GM21515 (cell line): ENCODE data around the gene JAKMIP3.

Experiments used
- ATAC-seq: cut with Tn5 transposase; IDR thresholded peaks from one replicate; pipeline ENCODE4 v1.9.1; 2021; ENCODE audit not compliant: unreplicated experiment

JAKMIP3 gene

GRCh38 chr10:132043861-132044695 is 21.7 kb upstream of the JAKMIP3 start:
- ATAC-seq, result no peak

- no peak for ATAC-seq
These were observed 20.9 kb upstream of the JAKMIP3 start for GRCh38 chr10:132044803-132045202.

DNA sequence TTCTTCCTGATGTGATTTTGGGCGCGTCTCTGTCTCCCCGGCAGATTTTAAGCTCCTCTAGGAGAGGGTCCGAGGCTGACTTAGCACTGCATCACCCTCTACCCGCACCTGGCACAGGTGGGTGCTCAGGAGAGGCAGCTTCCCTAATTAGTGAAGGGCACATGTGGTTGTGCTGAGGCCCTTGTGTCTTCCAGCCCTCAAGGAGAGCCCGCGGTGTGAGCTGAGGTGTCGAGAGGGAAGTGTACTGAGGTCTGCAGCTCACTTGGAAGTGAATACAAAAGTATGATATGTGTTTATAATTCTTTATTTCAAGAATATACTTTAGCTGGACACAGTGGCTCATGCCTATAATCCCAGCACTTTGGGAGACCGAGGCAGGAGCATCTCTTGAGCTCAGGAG is 20.4 kb upstream of the JAKMIP3 start:
- ATAC-seq, result no peak

- no peak for ATAC-seq
These were observed 18.0 kb upstream of the JAKMIP3 start for GRCh38 chr10:132047575-132048293.

GRCh38 chr10:132048294-132048667 is 17.5 kb upstream of the JAKMIP3 start:
- no peak for ATAC-seq

DNA sequence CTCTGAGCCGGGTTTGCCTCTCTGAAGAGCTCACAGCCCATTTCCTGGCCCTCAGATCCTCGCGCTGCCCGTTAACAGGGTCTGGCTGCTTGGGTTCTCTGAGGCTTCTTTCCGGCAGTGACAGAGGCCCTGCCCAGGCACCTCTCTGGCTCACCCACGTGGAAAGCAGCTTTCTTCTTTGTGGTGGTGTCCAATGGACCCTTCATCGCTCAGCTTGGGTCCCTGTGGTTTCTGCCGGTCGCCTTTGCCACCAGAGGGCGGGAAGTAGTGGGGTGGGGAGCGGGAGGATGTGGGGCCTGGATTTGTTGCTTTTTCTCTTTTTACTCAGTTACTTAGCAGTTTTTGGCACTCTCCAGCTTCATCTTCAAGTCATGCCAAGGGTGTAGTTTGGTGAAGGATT is 15.6 kb upstream of the JAKMIP3 start:
- no peak for ATAC-seq

GRCh38 chr10:132052124-132052523 is 13.6 kb upstream of the JAKMIP3 start:
- ATAC-seq, result no peak

DNA sequence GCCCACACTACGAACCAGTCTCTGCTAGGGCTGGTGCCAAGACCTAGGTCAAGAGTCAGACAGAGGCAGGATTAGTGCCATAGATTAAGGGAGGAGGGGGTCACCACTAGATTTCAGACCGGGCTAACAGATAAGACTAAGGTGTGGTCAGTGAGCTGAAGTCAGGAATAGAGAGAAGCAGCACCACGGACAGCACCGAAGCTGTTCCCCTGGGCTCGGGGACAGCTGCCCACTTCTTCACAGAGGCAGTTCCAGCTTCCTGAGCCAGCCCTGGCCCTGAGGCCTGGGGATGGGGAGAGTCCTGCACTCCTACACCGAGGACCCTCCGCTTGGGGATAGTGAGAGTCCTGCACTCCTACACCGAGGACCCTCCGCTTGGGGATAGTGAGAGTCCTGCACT is 11.2 kb upstream of the JAKMIP3 start:
- ATAC-seq, result no peak

DNA sequence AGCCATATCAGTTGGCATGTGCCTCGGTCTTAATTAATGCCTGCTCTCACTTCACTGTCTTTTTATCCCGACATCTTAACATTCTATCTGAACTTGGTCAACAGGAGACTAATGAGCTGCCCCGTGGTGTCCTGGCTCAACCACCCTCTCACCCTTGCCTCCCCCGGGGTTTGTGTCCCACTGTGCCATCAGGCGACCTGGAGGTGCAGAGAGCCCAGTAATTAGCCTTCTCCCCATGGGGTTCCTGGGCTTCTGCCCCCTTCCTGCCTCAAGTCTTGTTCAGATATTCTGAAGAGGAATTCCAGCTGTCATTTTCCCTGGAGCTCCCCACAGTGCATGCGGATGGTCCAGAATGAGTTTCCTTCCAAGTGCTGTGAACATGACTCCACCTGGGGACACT is 10.1 kb upstream of the JAKMIP3 start:
- ATAC-seq, result no peak

GRCh38 chr10:132056663-132057062 is 9.1 kb upstream of the JAKMIP3 start:
- no peak for ATAC-seq

- no peak for ATAC-seq
These were observed 8.5 kb upstream of the JAKMIP3 start for GRCh38 chr10:132057191-132057681.

GRCh38 chr10:132058111-132058745 is 7.5 kb upstream of the JAKMIP3 start:
- ATAC-seq, result no peak

DNA sequence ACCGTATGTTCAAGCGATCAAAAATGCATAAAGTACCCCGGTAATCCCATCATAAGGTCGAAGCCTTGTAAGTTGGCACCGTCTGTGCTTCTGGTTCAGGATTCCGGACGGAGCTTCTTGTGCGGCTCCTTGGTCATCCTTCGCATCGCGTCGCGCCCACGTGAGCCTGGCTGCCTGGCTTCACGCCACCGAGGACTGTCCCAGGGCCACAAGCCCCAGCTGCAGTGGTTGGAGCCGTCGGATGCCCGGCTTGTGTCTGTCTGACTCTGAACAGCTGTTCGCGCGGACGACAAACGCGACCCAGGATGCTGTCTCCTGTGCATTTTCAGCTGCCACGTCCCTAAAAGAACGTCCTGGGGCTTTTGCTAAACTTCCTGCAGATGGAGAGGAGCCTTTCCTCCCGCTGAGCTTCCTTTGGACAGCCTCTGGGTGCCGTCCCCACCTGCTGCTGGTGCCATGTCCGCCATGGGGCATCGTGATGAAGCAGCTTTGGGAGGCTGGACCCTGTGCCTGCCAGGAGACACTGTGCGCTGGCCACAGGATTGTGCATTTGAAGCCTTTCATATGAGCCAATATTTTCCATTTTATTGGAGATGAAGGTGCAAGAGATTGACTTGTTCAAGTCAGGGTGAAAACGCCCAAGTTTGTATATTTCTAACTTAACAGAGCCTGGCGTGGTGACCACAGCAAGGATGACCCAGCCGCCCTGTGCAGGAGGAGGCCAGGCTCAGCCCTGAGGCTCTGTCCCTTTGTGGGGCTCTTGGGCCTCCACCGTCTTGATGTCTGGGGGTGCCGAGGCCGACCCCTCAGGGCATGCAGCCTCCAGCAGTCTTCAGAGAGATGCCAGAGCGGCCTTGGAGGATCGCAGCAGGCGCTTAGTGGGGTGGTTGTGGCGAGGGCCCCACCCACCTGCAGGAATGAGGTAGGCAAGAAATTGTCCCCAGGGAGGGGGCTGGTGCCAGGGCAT is 6.7 kb upstream of the JAKMIP3 start:
- no peak for ATAC-seq

GRCh38 chr10:132059760-132060508 is 5.8 kb upstream of the JAKMIP3 start:
- ATAC-seq, result no peak

GRCh38 chr10:132061030-132061429 is 4.7 kb upstream of the JAKMIP3 start:
- ATAC-seq, result no peak

- no peak for ATAC-seq
These were observed 4.3 kb upstream of the JAKMIP3 start for GRCh38 chr10:132061465-132061864.

DNA sequence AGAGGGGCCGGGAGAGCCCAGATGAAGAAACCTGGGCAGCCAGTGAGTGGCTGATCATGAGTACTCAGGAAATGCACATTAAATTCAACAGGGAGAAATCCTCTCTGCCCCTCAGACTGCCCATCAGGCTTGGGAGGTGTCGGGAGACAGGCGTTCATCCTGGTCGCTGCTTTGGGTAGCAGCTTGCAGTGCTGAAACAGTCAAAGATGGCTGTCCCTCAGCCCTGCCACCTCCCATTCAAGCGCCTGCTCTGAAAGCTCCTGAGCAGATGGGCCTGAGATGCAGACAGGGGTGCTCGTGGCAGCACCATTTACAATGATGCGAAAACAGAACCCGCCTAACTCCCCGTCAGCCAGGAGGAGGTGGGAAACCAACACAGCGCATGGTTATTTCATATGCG is 3.6 kb upstream of the JAKMIP3 start:
- ATAC-seq, result no peak

- ATAC-seq, result no peak
These were observed 2.9 kb upstream of the JAKMIP3 start for GRCh38 chr10:132062641-132063390.

- no peak for ATAC-seq
These were observed 2.3 kb upstream of the JAKMIP3 start for GRCh38 chr10:132063432-132063831.
